ENCODE data around the gene CAMK4. TPM values are rescaled to one million over a fixed set of nuclear protein-coding genes. Genes with fewer than 3 reads are reported as not detected.
A peak's percentile ranks its signal among the peaks of the same experiment; 100 is the strongest.
"Not testable (repeated sequence)": the region's sequence is repeated elsewhere in the genome, so short reads cannot be mapped to it uniquely, and the experiment has no call there.

Gene CAMK4
- total RNA-seq, 1 experiment from 2014 or later, result not detected

GRCh38 chr5:111277061-111277460, 52.9 kb downstream of the CAMK4 start:
- peaks cover 5% of the 10 kb centered on the region for H3K27me3 ChIP-seq
- no peaks in the 10 kb centered on the region for H3K9me3 ChIP-seq
- H3K4me3 ChIP-seq, result no peak overlapping the region
- no peak for DNase-seq
- H3K36me3 ChIP-seq, result no peaks in the 10 kb centered on the region

- Histone ChIP-seq H3K36me3 (no peaks in the 10 kb centered on the region), H3K27me3 (peaks cover 5% of the 10 kb centered on the region), H3K4me3 (no peak overlapping the region), H3K9me3 (no peaks in the 10 kb centered on the region)
- DNase-seq, result peak; percentile 60
These were observed 54.8 kb downstream of the CAMK4 start for GRCh38 chr5:111278858-111279504.

- Histone ChIP-seq H3K4me3 (no peak overlapping the region), H3K27me3 (peaks cover 5% of the 10 kb centered on the region; the same call in 1 of the 2 replicates), H3K36me3 (no peaks in the 10 kb centered on the region), H3K9me3 (no peaks in the 10 kb centered on the region)
- DNase-seq, result no peak
These were observed 56.2 kb downstream of the CAMK4 start for GRCh38 chr5:111280282-111280951.

GRCh38 chr5:111282798-111283197, 58.6 kb downstream of the CAMK4 start:
- no peak for DNase-seq
- Histone ChIP-seq H3K9me3 (no peaks in the 10 kb centered on the region), H3K4me3 (no peak overlapping the region), H3K36me3 (no peaks in the 10 kb centered on the region), H3K27me3 (peaks cover 2% of the 10 kb centered on the region; the same call in 1 of the 2 replicates)

- Histone ChIP-seq H3K36me3 (no peaks in the 10 kb centered on the region), H3K27me3 (no peaks in the 10 kb centered on the region; the same call in 1 of the 2 replicates), H3K4me3 (no peak overlapping the region), H3K9me3 (no peaks in the 10 kb centered on the region)
- DNase-seq, result no peak
These were observed 60.6 kb downstream of the CAMK4 start for GRCh38 chr5:111284825-111285224.

GRCh38 chr5:111294551-111294950, 70.4 kb downstream of the CAMK4 start:
- Histone ChIP-seq H3K27me3 (peaks cover 5% of the 10 kb centered on the region; the same call in 1 of the 2 replicates), H3K4me3 (no peak overlapping the region), H3K9me3 (no peaks in the 10 kb centered on the region)

GRCh38 chr5:111295649-111296048, 71.5 kb downstream of the CAMK4 start:
- DNase-seq, result no peak

More at GRCh38 chr5:111294551-111294950, 70.4 kb downstream of the CAMK4 start:
- DNase-seq, result no peak
- no peaks in the 10 kb centered on the region for H3K36me3 ChIP-seq

GRCh38 chr5:111296570-111296969, 72.4 kb downstream of the CAMK4 start:
- Histone ChIP-seq H3K36me3 (no peaks in the 10 kb centered on the region), H3K9me3 (no peaks in the 10 kb centered on the region), H3K4me3 (no peak overlapping the region), H3K27me3 (peaks cover 5% of the 10 kb centered on the region; the same call in 1 of the 2 replicates)
- no peak for DNase-seq

More at GRCh38 chr5:111295649-111296048, 71.5 kb downstream of the CAMK4 start:
- H3K36me3 ChIP-seq, result no peaks in the 10 kb centered on the region
- no peaks in the 10 kb centered on the region for H3K9me3 ChIP-seq
- no peak overlapping the region for H3K4me3 ChIP-seq
- H3K27me3 ChIP-seq, result peaks cover 5% of the 10 kb centered on the region; the same call in 1 of the 2 replicates

GRCh38 chr5:111299067-111299481, 74.9 kb downstream of the CAMK4 start:
- no peaks in the 10 kb centered on the region for H3K36me3 ChIP-seq
- H3K4me3 ChIP-seq, result no peak overlapping the region
- no peaks in the 10 kb centered on the region for H3K9me3 ChIP-seq
- H3K27me3 ChIP-seq, result peaks cover 5% of the 10 kb centered on the region; the same call in 1 of the 2 replicates
- DNase-seq, result no peak

GRCh38 chr5:111299831-111300432, 75.7 kb downstream of the CAMK4 start:
- DNase-seq, result no peak
- no peaks in the 10 kb centered on the region for H3K9me3 ChIP-seq
- H3K27me3 ChIP-seq, result peaks cover 5% of the 10 kb centered on the region; the same call in 1 of the 2 replicates
- no peak overlapping the region for H3K4me3 ChIP-seq
- no peaks in the 10 kb centered on the region for H3K36me3 ChIP-seq

GRCh38 chr5:111301264-111301663, 77.1 kb downstream of the CAMK4 start:
- DNase-seq, result no peak
- Histone ChIP-seq H3K36me3 (no peaks in the 10 kb centered on the region), H3K4me3 (no peak overlapping the region), H3K9me3 (no peaks in the 10 kb centered on the region), H3K27me3 (no peaks in the 10 kb centered on the region)

GRCh38 chr5:111302043-111302442, 77.9 kb downstream of the CAMK4 start:
- not testable (repeated sequence) for H3K36me3 ChIP-seq, H3K4me3 ChIP-seq, H3K27me3 ChIP-seq, H3K9me3 ChIP-seq, DNase-seq

- Histone ChIP-seq H3K9me3 (no peaks in the 10 kb centered on the region), H3K4me3 (no peak overlapping the region), H3K36me3 (no peaks in the 10 kb centered on the region), H3K27me3 (peaks cover 14% of the 10 kb centered on the region)
- DNase-seq, result no peak
These were observed 84.8 kb downstream of the CAMK4 start for GRCh38 chr5:111308951-111309350.

GRCh38 chr5:111309384-111309783, 85.2 kb downstream of the CAMK4 start:
- Histone ChIP-seq H3K36me3 (no peaks in the 10 kb centered on the region), H3K9me3 (no peaks in the 10 kb centered on the region), H3K4me3 (no peak overlapping the region), H3K27me3 (peaks cover 17% of the 10 kb centered on the region)
- no peak for DNase-seq

GRCh38 chr5:111310711-111311620, 86.8 kb downstream of the CAMK4 start:
- no peaks in the 10 kb centered on the region for H3K36me3 ChIP-seq
- no peaks in the 10 kb centered on the region for H3K9me3 ChIP-seq
- H3K27me3 ChIP-seq, result peaks cover 30% of the 10 kb centered on the region
- no peak for DNase-seq
- no peak overlapping the region for H3K4me3 ChIP-seq

- H3K36me3 ChIP-seq, result no peaks in the 10 kb centered on the region
- H3K27me3 ChIP-seq, result peaks cover 30% of the 10 kb centered on the region
- DNase-seq, result no peak
- H3K9me3 ChIP-seq, result no peaks in the 10 kb centered on the region
- no peak overlapping the region for H3K4me3 ChIP-seq
These were observed 87.5 kb downstream of the CAMK4 start for GRCh38 chr5:111311666-111312065.
